ENCODE data around the gene ZBTB3. TPM values are rescaled to one million over a fixed set of nuclear protein-coding genes. Genes with fewer than 3 reads are reported as not detected.

Gene ZBTB3
- polyA plus RNA-seq, 1 donor from 2014 or later, result 8.5 TPM

- no peak overlapping the region for H3K27ac ChIP-seq (ENCODE audit: low read length)
Observed at GRCh38 chr11:62747475-62748160, 6.3 kb downstream of the ZBTB3 start.

GRCh38 chr11:62737196-62737595 lies 16.8 kb downstream of the ZBTB3 start:
- Histone ChIP-seq H3K27me3 (ENCODE audit: insufficient read depth, low read depth, low read length) (no peaks in the 10 kb centered on the region), H3K36me3 (ENCODE audit: insufficient read depth, low read length) (no peaks in the 10 kb centered on the region), H3K9ac (ENCODE audit: low read length) (no peak overlapping the region), H3K79me2 (replicated peaks; ENCODE audit: insufficient read depth, low read length) (no peaks in the 10 kb centered on the region), H3K27ac (ENCODE audit: low read length) (no peak overlapping the region), H3K4me3 (ENCODE audit: low read length) (no peak overlapping the region), H4K20me1 (ENCODE audit: insufficient read depth) (no peaks in the 10 kb centered on the region), H3K9me2 (ENCODE audit: insufficient read depth, low read length) (no peaks in the 10 kb centered on the region), H3K4me2 (ENCODE audit: low read length) (no peak overlapping the region), H3K9me3 (ENCODE audit: low read length) (no peaks in the 10 kb centered on the region), H2AFZ (ENCODE audit: low read depth, low read length) (no peak overlapping the region), H3F3A (ENCODE audit: insufficient read depth, low read length, poor library complexity, severe bottlenecking) (no peaks in the 10 kb centered on the region)
- TF ChIP-seq CTCF (IDR thresholded peaks at IDR 0.05; ENCODE audit: poor library complexity, severe bottlenecking), result no peak
- no peak for TF ChIP-seq TAF1 (IDR thresholded peaks at IDR 0.05; ENCODE audit: low read depth)
- no peak for TF ChIP-seq POLR2AphosphoS5 (IDR thresholded peaks at IDR 0.05)
- TF ChIP-seq MXI1 (conservative IDR thresholded peaks at IDR 0.05; ENCODE audit: poor library complexity, severe bottlenecking), result no peak
- TF ChIP-seq EZH2 (IDR thresholded peaks at IDR 0.05; ENCODE audit: borderline replicate concordance, insufficient read depth, low read length, poor library complexity, severe bottlenecking), result no peak
- TF ChIP-seq EP300 (conservative IDR thresholded peaks at IDR 0.05; ENCODE audit: poor library complexity, severe bottlenecking), result no peak
- no peak for TF ChIP-seq SMC3 (conservative IDR thresholded peaks at IDR 0.05; ENCODE audit: poor library complexity)

More at GRCh38 chr11:62747475-62748160, 6.3 kb downstream of the ZBTB3 start:
- H3K4me2 ChIP-seq (ENCODE audit: low read length), result no peak overlapping the region
- no peaks in the 10 kb centered on the region for H4K20me1 ChIP-seq (ENCODE audit: insufficient read depth)
- no peak overlapping the region for H3K4me3 ChIP-seq (ENCODE audit: low read length)
- no peaks in the 10 kb centered on the region for H3K27me3 ChIP-seq (ENCODE audit: insufficient read depth, low read depth, low read length)
- H3F3A ChIP-seq (ENCODE audit: insufficient read depth, low read length, poor library complexity, severe bottlenecking), result no peaks in the 10 kb centered on the region
- H3K9me3 ChIP-seq (ENCODE audit: low read length), result no peaks in the 10 kb centered on the region
- H3K36me3 ChIP-seq (ENCODE audit: insufficient read depth, low read length), result no peaks in the 10 kb centered on the region
- no peaks in the 10 kb centered on the region for H3K9me2 ChIP-seq (ENCODE audit: insufficient read depth, low read length)
- H2AFZ ChIP-seq (ENCODE audit: low read depth, low read length), result no peak overlapping the region
- no peaks in the 10 kb centered on the region for H3K79me2 ChIP-seq (replicated peaks; ENCODE audit: insufficient read depth, low read length)
- TF ChIP-seq REST (IDR thresholded peaks at IDR 0.05; ENCODE audit: borderline replicate concordance) (no peak), EP300 (conservative IDR thresholded peaks at IDR 0.05; ENCODE audit: poor library complexity, severe bottlenecking) (no peak), SMC3 (conservative IDR thresholded peaks at IDR 0.05; ENCODE audit: poor library complexity) (no peak), EZH2 (IDR thresholded peaks at IDR 0.05; ENCODE audit: borderline replicate concordance, insufficient read depth, low read length, poor library complexity, severe bottlenecking) (no peak), MXI1 (conservative IDR thresholded peaks at IDR 0.05; ENCODE audit: poor library complexity, severe bottlenecking) (no peak), TAF1 (IDR thresholded peaks at IDR 0.05; ENCODE audit: low read depth) (no peak), POLR2AphosphoS5 (IDR thresholded peaks at IDR 0.05) (no peak), RAD21 (conservative IDR thresholded peaks at IDR 0.05) (no peak), CTCF (IDR thresholded peaks at IDR 0.05; ENCODE audit: poor library complexity, severe bottlenecking) (no peak)
- no peak overlapping the region for H3K9ac ChIP-seq (ENCODE audit: low read length)

All from neural cell (in vitro differentiated cells).